Hippocampal formation (tissue), 2 donors: Measurements from ENCODE around the gene GALNT18.

Experiments
- DNase-seq, 2 donors: peaks; one replicate each; lab custom pipeline; 2025; lab: John Stamatoyannopoulos, UW

The GALNT18 gene

GRCh38 chr11:11239959-11240358, 381.8 kb downstream of the GALNT18 start:
- no peak for DNase-seq

GRCh38 chr11:11237070-11237832, 384.6 kb downstream of the GALNT18 start:
- DNase-seq = no peak

GRCh38 chr11:11236498-11237059, 385.2 kb downstream of the GALNT18 start:
- DNase-seq = no peak

- no peak for DNase-seq
Measured at GRCh38 chr11:11231763-11232162, 390.0 kb downstream of the GALNT18 start.

GRCh38 chr11:11230802-11231562, 390.8 kb downstream of the GALNT18 start:
- DNase-seq = no peak

GRCh38 chr11:11230087-11230486, 391.7 kb downstream of the GALNT18 start:
- no peak for DNase-seq

- DNase-seq = no peak
Measured at GRCh38 chr11:11229647-11230046, 392.2 kb downstream of the GALNT18 start.

- DNase-seq = peak in 1 of 2 donors; percentile 26
Measured at GRCh38 chr11:11227296-11228085, 394.3 kb downstream of the GALNT18 start.
